Stimulated activated memory B cell treated with anti-CD40 and anti-IgM and Interleukin-4, amounts not matched to agents 10 μg/mL and 1 μg/mL and 100 μg/mL, for 72 hours (primary cell): ENCODE results near the gene LHX2.
A peak's percentile ranks its signal among the peaks of the same experiment; 100 is the strongest.
"Not testable (repeated sequence)": the region's sequence is repeated elsewhere in the genome, so short reads cannot be mapped to it uniquely, and the experiment has no call there.

Source experiments
- ATAC-seq: fragments of 150-1000 bp; cut with Tn5 transposase; 2 replicates; pipeline ENCODE4 v1.10.0; 2021
- H3K27ac Mint-ChIP-seq: one replicate; pipeline ENCODE4 v1.8.0; 2022; ENCODE audit warnings: mild to moderate bottlenecking, mixed read lengths
- H3K27me3 Mint-ChIP-seq: one replicate; pipeline ENCODE4 v1.8.0; 2022; ENCODE audit warnings: mixed read lengths
- H3K36me3 Mint-ChIP-seq: one replicate; pipeline ENCODE4 v1.8.0; 2022; ENCODE audit warnings: mixed read lengths
- H3K4me1 Mint-ChIP-seq: one replicate; pipeline ENCODE4 v1.8.0; 2022; ENCODE audit warnings: mixed read lengths
- H3K4me3 Mint-ChIP-seq: one replicate; pipeline ENCODE4 v1.8.0; 2022; ENCODE audit warnings: mild to moderate bottlenecking, moderate library complexity, mixed read lengths
- H3K9me3 Mint-ChIP-seq: one replicate; pipeline ENCODE4 v1.8.0; 2022; ENCODE audit warnings: mixed read lengths

LHX2 gene

DNA sequence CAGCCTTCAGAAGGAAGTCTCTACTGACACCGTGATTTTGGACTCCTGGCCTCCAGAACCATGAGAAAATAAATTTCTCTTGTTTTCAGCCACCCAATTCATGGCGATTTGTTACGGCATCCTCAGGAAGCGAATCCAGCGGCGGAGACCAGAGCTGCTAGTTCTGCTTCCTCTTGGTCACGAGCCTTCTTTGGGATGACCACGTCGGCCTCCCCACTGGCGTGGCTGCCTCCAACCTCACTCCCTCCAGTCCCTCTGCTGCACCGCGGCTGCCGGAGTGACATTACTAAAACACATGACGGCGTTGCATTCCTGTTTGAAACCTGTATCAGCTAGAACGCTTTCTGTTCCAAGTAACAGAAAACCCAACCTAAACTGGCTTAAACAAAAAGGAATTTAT, 18.9 kb upstream of the LHX2 start:
- H3K27ac Mint-ChIP-seq, H3K9me3 Mint-ChIP-seq, H3K36me3 Mint-ChIP-seq, H3K4me3 Mint-ChIP-seq, ATAC-seq: not testable (repeated sequence)
- Mint-ChIP-seq H3K27me3 (peaks cover 61% of the 10 kb centered on the region), H3K4me1 (peaks cover 14% of the 10 kb centered on the region)

GRCh38 chr9:123996731-123997421, 14.7 kb upstream of the LHX2 start:
- no peaks in the 10 kb centered on the region for H3K9me3 Mint-ChIP-seq
- peaks cover 58% of the 10 kb centered on the region for H3K27me3 Mint-ChIP-seq

DNA sequence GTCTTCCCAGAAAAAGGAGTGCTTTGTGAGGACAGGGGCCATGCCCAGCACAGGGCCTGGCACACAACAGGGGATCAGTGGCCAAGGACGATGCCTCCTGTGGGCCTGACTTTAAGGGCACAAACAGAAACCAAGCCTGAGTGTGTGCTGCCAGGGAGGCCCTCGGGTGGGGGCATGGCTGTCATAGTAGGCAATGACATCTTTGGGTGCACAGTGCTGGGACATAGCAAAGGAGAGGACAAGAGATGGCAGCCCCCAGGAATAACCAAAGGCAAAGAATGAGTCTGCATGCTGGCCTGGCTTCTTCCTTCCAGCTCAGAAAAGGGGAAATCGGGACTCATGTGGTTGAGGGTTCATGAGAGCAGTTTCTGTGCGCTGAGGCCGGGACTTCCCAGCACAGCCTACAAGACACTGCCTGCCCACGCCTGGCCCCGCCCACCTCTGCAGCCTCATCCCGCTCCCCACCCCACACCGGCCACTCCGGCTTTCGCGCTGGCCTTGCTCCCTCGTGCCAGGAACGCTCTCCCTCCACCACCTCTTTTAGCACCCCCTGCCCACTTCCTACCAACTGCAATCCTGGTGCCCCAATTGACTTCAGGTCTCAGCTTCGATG, 13.8 kb upstream of the LHX2 start:
- peak; percentile 77 for ATAC-seq
- H3K4me1 Mint-ChIP-seq: peaks cover 37% of the 10 kb centered on the region
- peak overlapping the region; percentile 22 for H3K4me3 Mint-ChIP-seq
- H3K36me3 Mint-ChIP-seq: no peaks in the 10 kb centered on the region
- H3K27me3 Mint-ChIP-seq: peaks cover 67% of the 10 kb centered on the region
- peak overlapping the region; percentile 71 for H3K27ac Mint-ChIP-seq
- H3K9me3 Mint-ChIP-seq: no peaks in the 10 kb centered on the region

More at GRCh38 chr9:123996731-123997421, 14.7 kb upstream of the LHX2 start:
- H3K4me3 Mint-ChIP-seq: peak overlapping the region; percentile 36
- H3K36me3 Mint-ChIP-seq: no peaks in the 10 kb centered on the region
- peak overlapping the region; percentile 71 for H3K27ac Mint-ChIP-seq
- ATAC-seq: peak; percentile 69
- H3K4me1 Mint-ChIP-seq: peaks cover 37% of the 10 kb centered on the region

- no peak for ATAC-seq
- H3K27ac Mint-ChIP-seq: peak overlapping the region; percentile 82
- H3K4me3 Mint-ChIP-seq: peak overlapping the region; percentile 84
These were observed 13.2 kb upstream of the LHX2 start for GRCh38 chr9:123998278-123998925.

DNA sequence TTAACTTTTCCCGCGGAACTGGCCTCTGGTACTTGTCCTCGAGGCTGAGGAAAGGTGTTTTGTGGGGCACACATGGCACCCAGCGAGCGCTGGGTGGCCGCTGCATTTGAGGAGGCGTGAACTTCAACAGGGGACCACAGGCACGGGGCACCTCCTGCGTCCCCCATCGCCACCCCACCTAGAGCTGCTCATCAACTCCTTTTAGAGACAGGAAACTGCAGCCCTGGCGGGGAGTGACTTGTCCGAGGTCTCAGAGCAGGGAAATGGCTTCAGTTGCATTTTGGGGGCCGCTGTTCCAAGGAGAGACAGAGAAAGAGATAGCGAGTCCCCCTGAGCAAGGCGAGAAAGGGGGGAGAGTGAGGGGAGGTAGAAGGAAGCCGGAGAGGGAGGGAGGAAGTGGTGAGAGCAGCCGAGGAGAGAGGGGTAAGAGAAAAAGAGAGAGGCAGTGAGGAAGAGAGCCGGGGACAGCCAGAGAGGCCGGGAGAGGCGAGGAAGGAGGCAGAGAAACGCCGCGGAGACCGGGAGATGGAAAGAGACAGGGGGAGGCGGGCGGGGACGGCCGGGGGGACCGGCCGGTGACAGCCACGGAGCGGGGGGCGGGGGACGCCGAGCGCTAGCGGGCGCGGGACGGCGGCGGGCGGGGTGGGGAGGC, 12.5 kb upstream of the LHX2 start:
- H3K27me3 Mint-ChIP-seq: peaks cover 71% of the 10 kb centered on the region
- H3K4me1 Mint-ChIP-seq: peaks cover 37% of the 10 kb centered on the region
- H3K36me3 Mint-ChIP-seq: no peaks in the 10 kb centered on the region
- ATAC-seq: no peak
- H3K27ac Mint-ChIP-seq: peak overlapping the region; percentile 82
- peak overlapping the region; percentile 84 for H3K4me3 Mint-ChIP-seq
- H3K9me3 Mint-ChIP-seq: no peaks in the 10 kb centered on the region

More at GRCh38 chr9:123998278-123998925, 13.2 kb upstream of the LHX2 start:
- H3K9me3 Mint-ChIP-seq: no peaks in the 10 kb centered on the region
- H3K36me3 Mint-ChIP-seq: no peaks in the 10 kb centered on the region
- peaks cover 71% of the 10 kb centered on the region for H3K27me3 Mint-ChIP-seq
- peaks cover 37% of the 10 kb centered on the region for H3K4me1 Mint-ChIP-seq

DNA sequence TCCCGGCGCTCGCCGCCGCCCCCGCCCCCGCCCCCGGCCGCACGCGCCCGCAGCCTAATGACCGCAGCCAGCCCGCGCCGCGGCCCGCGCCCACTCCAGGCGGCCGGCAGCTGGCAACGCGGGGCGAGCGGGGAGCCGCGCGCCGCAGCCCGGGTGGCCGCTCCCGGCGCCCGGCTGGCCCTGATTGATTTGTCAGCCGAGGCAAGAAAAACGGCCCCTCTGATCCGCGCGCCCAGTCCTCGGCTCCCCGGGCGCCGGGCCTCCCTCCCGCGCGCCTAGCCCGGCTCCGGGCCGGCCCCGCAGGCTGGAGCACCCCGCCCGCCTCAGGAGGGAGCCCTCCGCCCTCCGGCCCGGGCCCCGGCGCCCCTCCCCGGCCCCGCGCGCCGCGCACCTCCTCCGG, 11.9 kb upstream of the LHX2 start:
- peaks cover 37% of the 10 kb centered on the region for H3K4me1 Mint-ChIP-seq
- no peak for ATAC-seq
- H3K27me3 Mint-ChIP-seq: peaks cover 71% of the 10 kb centered on the region
- no peaks in the 10 kb centered on the region for H3K9me3 Mint-ChIP-seq
- H3K27ac Mint-ChIP-seq: peak overlapping the region; percentile 82
- H3K36me3 Mint-ChIP-seq: no peaks in the 10 kb centered on the region
- H3K4me3 Mint-ChIP-seq: no peak overlapping the region

DNA sequence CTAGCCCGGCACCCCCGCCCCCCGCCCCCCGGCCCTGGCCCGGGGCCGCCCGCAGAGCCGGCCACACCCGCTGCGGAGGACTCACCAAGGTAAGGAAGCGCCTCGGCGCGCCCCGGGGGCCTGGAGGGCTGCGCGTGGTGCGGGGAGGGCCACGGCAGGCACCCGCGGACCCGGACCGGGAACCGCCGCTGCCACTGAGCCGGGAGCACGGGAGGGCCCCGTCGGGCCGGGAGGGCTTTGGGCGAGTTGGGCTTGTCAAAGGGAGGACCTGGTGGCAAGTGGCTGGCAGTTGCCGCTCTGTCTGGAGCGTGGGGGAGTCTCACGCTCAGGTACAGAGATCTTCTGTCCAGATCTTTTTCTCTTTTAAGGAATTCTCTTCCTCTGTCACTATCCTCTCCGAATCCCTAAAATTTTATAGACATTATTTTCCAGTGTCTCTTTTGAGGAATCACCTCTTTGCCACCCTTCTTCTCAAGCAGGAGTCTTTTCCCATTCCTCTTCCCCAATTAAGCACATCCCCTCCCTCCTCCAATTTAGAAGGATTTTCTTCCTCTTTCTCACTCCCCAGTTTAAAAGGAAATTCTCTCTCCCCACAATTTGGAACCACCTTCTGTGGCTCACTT, 11.3 kb upstream of the LHX2 start:
- Mint-ChIP-seq H3K4me3 (peak overlapping the region; percentile 70), H3K36me3 (no peaks in the 10 kb centered on the region), H3K9me3 (no peaks in the 10 kb centered on the region), H3K27ac (no peak overlapping the region), H3K4me1 (peaks cover 37% of the 10 kb centered on the region), H3K27me3 (peaks cover 71% of the 10 kb centered on the region)
- ATAC-seq: no peak

DNA sequence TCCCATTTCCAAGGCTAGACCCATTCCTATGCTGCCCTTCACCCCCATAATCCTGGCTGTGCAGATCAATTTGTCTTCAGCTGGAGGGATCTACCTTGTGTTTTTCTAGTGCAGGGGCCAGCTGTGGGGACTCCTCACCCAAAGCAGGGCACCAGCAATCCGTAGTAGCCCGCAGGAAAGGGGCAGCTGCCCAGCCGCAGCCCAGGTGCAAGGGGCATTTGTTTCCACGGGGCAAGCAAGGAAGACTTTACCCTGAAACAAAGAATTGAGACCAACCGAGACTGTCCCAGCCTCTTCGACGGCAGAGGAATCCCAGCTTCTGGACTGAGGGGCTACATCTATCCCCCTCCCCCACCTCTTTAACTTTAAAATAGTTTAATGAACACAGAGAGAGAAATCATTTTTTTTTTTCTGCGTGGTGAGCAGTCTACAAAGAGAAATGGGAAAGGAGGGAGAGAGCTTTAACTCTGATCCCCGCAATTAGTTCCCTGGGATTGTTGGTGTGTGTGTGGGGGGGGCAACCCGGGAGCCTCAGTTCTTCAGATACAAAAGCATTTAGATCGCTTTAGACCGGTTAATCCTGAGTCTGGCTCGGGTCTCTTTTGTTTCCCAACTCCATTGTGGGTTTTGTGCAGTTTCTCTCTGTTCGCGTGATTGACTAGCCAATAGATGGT, 10.6 kb upstream of the LHX2 start:
- H3K4me1 Mint-ChIP-seq: peaks cover 37% of the 10 kb centered on the region
- no peaks in the 10 kb centered on the region for H3K9me3 Mint-ChIP-seq
- peaks cover 71% of the 10 kb centered on the region for H3K27me3 Mint-ChIP-seq
- no peak overlapping the region for H3K27ac Mint-ChIP-seq
- ATAC-seq: no peak
- H3K4me3 Mint-ChIP-seq: peak overlapping the region; percentile 70
- no peaks in the 10 kb centered on the region for H3K36me3 Mint-ChIP-seq

DNA sequence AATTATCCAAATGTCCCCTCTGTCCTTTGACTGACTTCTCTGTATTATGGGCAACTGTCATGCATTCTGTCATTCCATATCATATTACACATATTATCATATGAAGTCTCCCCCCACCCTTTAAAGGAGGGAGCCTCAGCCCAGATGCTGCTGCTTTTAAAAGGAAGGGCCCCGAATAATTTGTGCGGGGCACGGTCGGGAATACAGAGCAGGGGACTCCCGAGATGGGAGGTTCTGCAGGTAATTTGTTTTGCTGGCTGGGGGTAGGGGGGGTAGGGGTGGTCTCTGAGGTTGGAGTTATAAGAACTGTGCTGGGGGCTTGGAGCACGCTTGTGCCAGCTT, 10.1 kb upstream of the LHX2 start:
- no peak for ATAC-seq
- no peak overlapping the region for H3K27ac Mint-ChIP-seq
- peaks cover 74% of the 10 kb centered on the region for H3K27me3 Mint-ChIP-seq
- no peaks in the 10 kb centered on the region for H3K36me3 Mint-ChIP-seq
- no peaks in the 10 kb centered on the region for H3K9me3 Mint-ChIP-seq
- peaks cover 38% of the 10 kb centered on the region for H3K4me1 Mint-ChIP-seq
- no peak overlapping the region for H3K4me3 Mint-ChIP-seq

DNA sequence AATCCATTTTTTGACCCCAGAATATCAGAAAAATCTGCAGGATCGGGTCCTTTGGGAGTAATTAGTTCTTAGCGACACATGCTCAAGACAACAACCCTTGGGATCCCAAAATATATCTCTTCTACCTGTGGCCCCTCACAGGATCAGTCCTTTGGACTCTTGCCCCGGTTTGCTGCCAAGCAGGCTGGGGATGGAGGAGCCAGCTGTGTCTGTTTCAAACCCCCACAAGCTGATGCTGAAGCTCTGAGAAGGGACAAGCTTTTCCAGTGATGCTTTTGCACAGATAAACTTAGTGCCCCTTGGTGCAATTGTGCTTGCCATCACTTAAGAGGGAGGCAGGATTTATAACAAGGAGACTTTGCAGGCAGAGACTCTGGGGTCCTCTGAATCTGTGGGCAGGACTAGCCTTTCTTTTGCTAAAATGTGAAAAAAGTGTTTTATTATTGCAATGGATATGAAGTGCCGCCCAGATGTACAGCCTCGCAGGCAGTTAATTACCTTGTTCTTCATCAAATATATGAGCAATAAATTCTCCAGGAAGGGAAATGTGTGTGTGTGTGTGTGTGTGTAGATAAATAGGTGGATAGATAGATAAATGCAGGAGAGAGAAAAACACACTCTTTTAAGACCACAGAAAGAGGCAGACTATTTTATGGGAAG, 9.6 kb upstream of the LHX2 start:
- no peak for ATAC-seq
- Mint-ChIP-seq H3K36me3 (no peaks in the 10 kb centered on the region), H3K9me3 (no peaks in the 10 kb centered on the region), H3K27me3 (peaks cover 79% of the 10 kb centered on the region), H3K4me1 (peaks cover 38% of the 10 kb centered on the region), H3K4me3 (no peak overlapping the region), H3K27ac (no peak overlapping the region)

DNA sequence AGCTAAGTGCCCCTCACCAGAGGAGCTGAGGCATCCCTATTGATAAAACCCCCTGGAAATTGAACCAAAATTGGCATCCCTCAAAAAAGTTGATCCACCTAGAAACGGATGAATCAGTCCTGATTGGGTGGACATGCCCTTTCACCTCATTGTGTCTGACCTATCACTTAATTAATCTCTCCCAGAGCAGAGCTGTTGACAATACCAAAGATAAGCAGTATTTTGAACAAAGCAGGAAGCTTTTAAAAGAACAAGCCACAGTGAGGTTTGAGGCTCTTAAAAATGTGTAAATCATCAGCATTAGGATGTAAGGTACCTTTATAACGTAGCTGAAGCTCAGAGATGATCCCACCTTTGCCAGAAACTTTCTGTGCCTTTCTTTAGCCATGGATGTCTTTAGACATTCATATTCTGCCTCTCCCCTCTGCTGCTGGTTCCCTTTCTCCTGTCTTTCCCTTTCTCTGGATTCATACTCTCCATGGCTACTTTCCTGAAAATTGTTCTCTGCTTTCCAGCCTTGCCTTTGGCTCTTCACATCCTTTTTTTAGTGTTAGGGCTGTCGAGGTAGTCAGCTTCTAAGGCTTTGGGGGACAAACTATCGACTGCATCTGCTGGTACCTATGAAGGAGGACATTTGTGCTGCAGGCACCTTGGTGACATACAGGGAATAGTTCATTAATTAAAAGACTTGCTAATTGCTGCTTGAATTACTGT, 7.8 kb upstream of the LHX2 start:
- Mint-ChIP-seq H3K4me3 (no peak overlapping the region), H3K27ac (no peak overlapping the region), H3K4me1 (peaks cover 35% of the 10 kb centered on the region), H3K36me3 (no peaks in the 10 kb centered on the region), H3K9me3 (no peaks in the 10 kb centered on the region), H3K27me3 (peaks cover 92% of the 10 kb centered on the region)
- ATAC-seq: no peak

DNA sequence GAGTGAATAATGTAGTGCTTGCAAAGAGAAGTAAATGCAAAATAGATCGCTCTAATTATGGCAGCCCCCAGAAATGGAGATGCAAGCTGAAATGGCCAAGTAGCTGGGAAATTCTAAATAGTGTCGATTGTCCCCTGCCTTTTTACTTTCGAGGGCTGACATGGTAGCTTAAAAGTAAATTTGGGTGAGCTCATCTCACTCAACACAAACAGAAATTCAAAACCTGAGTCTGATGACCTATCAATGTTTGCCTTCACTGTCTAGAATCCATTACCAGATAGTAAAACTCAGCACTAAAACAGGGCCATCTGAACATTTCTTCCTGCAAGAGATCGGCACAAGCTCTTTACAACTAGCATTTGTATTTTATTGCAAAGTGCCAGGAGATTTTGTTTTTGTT, 7.0 kb upstream of the LHX2 start:
- Mint-ChIP-seq H3K36me3 (no peaks in the 10 kb centered on the region), H3K27ac (no peak overlapping the region), H3K27me3 (peaks cover 92% of the 10 kb centered on the region), H3K9me3 (no peaks in the 10 kb centered on the region), H3K4me3 (no peak overlapping the region), H3K4me1 (peaks cover 36% of the 10 kb centered on the region)
- no peak for ATAC-seq

GRCh38 chr9:124005029-124005771, 6.4 kb upstream of the LHX2 start:
- no peak for ATAC-seq
- Mint-ChIP-seq H3K4me1 (peaks cover 41% of the 10 kb centered on the region), H3K27me3 (peaks cover 96% of the 10 kb centered on the region), H3K4me3 (no peak overlapping the region), H3K9me3 (no peaks in the 10 kb centered on the region), H3K27ac (no peak overlapping the region), H3K36me3 (no peaks in the 10 kb centered on the region)
